Omental fat pad (tissue), 4 donors: ENCODE data around the gene ZFP64. TPM values are rescaled to one million over a fixed set of nuclear protein-coding genes. Genes with fewer than 3 reads are reported as not detected.

ENCODE experiments used
- ATAC-seq: fragments of 150-250 bp; one replicate; pipeline ENCODE4 v1.9.1; 2016; ENCODE audit warnings: mild to moderate bottlenecking, moderate library complexity; ENCODE audit not compliant: low FRiP score
- DNase-seq: peaks from one replicate; pipeline ENCODE4 v3.0.0-alpha.2; 2019; ENCODE audit warnings: low spot score
- CTCF ChIP-seq, 3 donors: fragments of 450-650 bp; IDR thresholded peaks; one replicate each; pipeline ENCODE4 v1.5.1; 2016 to 2017; ENCODE audit warnings: antibody characterized with exemption in 3 of 3, mild to moderate bottlenecking in 3 of 3, moderate library complexity in 2 of 3
- total RNA-seq, 4 donors: library from RNA; depleted of rRNA; stranded (reverse); fragments of >200 nt; gene quantifications; one replicate each; pipeline ENCODE4 v1.1.0, GENCODE V29; 2016

ZFP64 gene
- total RNA-seq, 4 donors from 2014 or later, result 7.1 to 9.3 (median 9.3) TPM

- ATAC-seq, result no peak
- no peak for TF ChIP-seq CTCF (IDR thresholded peaks at IDR 0.05)
- no peak for DNase-seq
These were observed 89.0 kb downstream of the ZFP64 start for GRCh38 chr20:52102559-52102958.

- no peak for ATAC-seq
These were observed 89.5 kb downstream of the ZFP64 start for GRCh38 chr20:52102126-52102525.

More at GRCh38 chr20:52102126-52102525, 89.5 kb downstream of the ZFP64 start:
- no peak for TF ChIP-seq CTCF (IDR thresholded peaks at IDR 0.05)
- no peak for DNase-seq
